Activated CD4-positive, alpha-beta T cell treated with anti-CD3 and anti-CD28 coated beads, Interleukin-2, Interleukin-4, amounts not matched to agents 100 ng/mL and 50 ng/mL, durations not matched to agents 16 hours and 8 hours (primary cell): ENCODE results near the gene MAD1L1.

Source experiments
- DNase-seq: peaks from one replicate; pipeline ENCODE4 v3.0.0-alpha.2; 2020; ENCODE audit warnings: low spot score

The MAD1L1 gene

DNA sequence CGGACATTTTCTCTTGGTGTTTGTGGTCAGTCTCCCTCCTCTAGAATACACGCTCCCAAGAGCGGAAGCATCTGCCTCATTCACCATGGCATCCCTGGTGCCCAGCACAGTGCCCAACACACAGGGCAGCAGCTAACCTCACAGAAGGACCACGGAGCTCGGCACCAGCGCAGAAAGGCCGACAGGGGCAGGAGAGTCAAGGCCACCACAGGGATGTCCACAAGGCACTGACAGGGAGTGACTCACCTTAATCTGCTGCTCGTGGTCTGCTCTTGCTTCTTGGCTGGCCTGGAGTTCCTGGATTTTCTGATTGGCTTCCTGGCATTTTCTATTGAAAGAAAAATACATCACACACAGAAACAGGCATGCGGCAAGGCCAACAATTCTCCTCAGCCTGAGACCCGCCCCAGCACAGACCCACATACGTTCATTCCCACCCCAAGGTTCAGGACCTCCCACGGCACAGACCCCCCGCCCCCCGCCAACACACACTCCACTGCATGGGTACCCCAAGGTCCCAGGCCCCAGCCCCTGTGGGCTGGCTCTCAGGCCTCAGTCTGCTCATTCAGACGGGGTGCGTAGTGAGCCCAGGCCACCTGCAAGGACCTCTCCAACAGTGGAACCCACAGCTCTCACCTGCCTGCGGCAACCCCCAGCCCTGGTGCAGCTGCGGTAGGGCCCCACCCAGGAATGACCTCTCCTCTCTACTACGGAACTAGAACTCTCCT, 14.9 kb downstream of the MAD1L1 start:
- DNase-seq = no peak

- DNase-seq = no peak
Observed at GRCh38 chr7:2217206-2217605, 15.5 kb downstream of the MAD1L1 start.

GRCh38 chr7:2215851-2216250, 16.9 kb downstream of the MAD1L1 start:
- no peak for DNase-seq

GRCh38 chr7:2214636-2215035, 18.1 kb downstream of the MAD1L1 start:
- DNase-seq = peak; percentile 85

GRCh38 chr7:2213551-2214215, 19.1 kb downstream of the MAD1L1 start:
- no peak for DNase-seq

- DNase-seq = no peak
Observed at GRCh38 chr7:2212906-2213305, 19.8 kb downstream of the MAD1L1 start.

DNA sequence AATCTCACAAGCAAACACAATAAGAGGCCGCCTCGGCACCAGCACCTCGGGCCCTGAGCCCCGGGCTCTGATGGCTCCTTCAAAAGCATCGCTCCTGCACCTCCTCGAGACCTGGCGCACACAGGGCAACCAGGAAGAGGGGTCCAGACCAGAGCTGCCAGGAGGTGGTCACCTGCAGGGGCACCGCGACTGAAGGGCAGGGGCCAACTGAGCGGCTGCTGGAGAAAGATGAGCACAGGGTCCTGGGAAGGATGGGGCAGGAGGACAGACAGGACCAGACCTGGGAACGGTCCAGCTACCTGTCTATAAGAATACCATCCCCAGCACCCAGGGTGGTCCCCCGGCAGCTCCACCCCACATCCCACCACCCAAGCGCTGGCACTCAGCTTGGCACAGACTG, 20.8 kb downstream of the MAD1L1 start:
- DNase-seq = no peak

DNA sequence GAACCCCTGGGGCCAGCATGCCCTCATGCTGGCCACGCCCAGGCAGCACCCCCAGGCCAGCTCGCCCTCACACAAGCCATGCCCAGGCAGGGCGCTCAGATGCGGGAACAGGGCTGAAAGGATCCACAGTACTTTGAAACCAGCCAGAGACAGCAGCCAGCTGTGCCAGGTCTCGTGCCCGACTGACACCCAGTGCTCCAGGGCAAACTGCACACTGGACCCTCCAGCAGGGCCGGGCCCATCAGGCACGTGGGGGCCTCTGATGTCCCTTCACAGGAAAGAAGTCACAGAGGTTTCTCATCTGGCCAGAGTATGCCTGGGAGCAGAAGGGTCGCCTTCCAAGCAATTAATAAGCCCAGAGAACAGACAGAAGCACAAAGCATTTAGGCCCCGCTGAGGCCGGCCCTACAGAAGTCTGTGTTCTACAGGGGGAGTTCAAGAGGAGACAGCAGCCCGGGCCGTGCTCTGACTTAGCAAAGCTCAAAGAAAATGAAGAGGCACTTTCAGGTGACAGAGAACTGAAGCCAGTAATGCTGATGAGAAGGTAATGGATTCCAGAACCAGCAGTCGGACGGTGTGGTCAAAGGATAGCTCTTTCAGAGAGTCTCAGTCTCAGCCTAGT, 21.4 kb downstream of the MAD1L1 start:
- no peak for DNase-seq

GRCh38 chr7:2210551-2211258, 22.0 kb downstream of the MAD1L1 start:
- DNase-seq = no peak

DNA sequence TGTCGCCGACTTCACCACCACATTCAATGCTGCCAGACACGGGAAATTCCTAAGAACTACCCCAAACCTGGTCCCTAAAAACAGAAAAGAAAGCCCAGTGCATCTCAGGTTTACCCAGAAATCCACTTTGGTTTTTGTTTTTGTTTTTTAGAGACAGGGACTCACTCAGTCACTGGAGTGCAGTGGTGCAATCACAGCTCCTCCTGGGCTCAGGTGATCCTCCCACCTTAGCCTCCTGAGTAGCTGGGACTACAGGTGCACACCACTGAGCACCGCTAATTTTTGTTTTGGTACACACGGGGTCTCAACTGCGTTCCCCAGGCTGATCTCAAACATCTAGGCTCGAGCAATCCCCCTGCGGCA, 22.8 kb downstream of the MAD1L1 start:
- no peak for DNase-seq

DNA sequence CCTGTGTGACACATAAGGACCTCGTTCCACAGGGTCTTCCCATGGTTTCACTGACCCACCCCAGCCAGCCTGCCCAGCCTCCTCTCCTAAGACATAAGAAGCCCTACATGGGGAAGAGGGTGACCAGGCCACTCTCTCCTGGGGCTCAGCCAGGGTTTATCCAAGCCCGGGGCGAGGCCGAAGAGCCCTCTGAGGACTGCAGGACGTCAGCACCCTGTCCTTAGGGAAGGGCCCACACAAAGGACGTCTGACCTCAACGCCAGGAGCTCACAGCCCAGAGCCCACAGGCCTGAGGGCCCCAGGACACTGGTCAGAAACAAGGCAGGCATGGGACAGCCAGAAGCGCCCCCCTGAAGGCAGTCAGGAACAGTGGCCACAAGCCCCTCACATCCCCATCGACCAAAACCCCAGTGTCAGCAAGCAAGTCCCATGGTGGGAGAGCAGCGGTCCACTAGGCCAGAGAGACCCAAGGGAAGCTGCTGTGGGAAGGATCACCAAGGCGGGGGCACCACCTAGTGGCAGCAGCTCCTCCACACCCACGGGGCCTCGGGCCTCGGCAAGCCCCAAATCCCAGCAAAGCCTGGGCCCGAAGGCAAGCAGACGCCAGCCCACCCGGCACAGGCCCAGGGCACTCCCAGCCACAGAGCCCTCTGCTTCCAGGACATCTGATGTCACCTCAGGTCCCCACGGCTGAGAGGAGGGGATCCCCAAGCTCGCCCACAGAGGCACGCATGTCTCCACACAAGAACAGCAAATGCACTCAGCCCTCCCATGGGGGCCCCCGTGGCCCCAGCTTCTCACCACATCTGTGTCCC, 23.4 kb downstream of the MAD1L1 start:
- peak; percentile 30 for DNase-seq

DNA sequence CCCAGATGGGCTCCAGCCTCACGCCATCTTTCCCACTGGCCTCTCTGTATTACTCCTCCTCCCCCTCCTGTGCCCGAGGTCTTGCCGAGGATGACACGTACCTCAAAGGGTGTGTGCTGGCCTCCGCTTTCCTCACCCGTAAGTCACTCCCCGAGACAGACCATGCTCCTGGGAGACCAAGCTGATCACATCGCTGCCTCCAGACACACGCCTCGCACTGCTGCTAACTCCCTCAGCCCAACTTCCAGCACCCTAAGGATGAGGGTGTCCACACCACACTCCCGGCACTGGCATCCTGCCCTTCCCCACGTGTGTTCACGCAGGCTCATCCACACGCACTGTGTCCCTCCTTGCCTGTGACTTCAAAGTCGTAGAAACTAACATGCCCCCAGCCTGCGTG, 24.0 kb downstream of the MAD1L1 start:
- DNase-seq = no peak

GRCh38 chr7:2205036-2205780, 27.5 kb downstream of the MAD1L1 start:
- DNase-seq = no peak

GRCh38 chr7:2204446-2204845, 28.3 kb downstream of the MAD1L1 start:
- no peak for DNase-seq

DNA sequence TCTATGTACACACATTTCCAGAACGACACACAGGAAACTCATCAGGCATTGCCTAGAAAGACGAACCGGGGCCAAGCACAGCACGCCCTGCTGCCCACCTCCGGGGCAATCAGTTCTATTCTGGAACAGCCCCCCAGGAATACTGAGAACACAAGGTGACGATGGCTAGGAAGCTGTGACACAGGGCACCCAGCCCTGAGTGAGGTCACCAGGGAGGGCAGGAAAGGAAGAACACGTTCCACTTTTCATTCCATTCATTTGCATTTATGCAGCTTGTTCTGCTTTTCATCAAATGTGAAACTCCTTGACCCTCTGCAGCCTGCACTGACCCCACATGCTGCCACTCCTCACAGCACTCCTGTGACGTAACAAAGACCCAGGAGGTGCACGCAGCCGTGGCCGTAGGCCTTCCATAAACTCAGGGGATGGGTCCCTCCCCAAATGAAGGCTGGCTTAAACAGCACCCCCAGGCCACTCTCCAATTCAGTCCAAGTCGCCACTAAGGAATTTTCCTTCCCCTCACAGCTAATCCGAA, 28.9 kb downstream of the MAD1L1 start:
- no peak for DNase-seq

DNA sequence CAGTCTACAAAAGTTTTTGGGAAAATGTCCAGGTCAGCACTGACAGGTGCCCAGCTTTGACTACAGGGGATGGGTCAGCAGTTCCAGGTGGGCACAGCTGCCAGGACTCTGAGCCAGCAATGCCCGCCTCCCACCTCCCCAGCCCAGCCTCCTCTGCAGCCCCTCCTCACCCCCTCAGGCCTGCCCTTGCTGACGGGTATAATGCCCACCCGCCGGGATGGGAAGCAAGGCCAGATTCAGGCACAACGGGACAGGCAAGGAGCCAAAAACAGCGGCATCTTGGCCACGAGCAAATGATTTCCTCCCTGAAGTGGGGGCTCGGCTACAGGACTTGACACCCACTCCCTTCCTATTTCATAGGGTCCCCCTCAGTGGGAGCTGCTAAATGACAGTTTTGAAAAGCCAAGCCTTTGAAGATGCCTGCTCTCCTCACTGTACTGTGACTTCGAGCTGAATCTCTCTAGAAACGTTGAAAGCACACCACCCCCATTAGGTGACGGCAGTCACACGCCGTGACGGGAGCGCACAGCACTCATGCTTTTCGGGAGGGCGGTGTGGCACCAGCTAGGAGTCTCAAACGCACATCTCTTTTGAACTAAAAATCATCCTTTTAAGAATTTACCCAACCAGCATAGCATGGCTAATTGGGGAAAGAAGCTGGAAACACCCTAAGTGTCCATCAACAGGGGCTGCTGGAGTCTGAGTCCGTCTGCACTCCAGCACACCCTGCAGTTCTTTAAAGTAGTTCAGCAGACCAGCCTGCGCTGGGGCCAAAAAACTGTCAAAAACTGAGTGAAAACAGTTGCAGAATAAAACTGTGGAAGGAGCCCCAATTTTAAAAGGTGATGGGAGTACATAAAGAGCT, 29.6 kb downstream of the MAD1L1 start:
- DNase-seq = no peak

DNA sequence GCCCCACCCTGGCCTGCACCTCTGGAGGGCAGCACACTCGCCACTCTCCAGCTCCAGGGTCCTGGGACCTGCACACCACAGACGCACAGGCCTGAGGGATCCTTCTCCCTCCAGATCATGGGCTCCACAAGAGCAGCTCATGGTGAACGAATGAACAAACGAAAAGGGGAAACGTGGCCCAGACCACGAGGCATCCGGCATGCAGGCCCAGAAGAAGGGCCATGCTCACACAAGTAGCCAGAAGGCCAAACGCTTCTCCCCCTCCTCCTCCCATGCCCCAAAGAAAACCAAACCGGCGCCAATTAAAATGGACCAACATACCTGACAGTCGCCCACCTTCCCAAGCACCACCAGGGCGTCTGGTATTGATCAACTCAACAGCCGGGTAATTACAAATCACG, 30.4 kb downstream of the MAD1L1 start:
- no peak for DNase-seq

DNA sequence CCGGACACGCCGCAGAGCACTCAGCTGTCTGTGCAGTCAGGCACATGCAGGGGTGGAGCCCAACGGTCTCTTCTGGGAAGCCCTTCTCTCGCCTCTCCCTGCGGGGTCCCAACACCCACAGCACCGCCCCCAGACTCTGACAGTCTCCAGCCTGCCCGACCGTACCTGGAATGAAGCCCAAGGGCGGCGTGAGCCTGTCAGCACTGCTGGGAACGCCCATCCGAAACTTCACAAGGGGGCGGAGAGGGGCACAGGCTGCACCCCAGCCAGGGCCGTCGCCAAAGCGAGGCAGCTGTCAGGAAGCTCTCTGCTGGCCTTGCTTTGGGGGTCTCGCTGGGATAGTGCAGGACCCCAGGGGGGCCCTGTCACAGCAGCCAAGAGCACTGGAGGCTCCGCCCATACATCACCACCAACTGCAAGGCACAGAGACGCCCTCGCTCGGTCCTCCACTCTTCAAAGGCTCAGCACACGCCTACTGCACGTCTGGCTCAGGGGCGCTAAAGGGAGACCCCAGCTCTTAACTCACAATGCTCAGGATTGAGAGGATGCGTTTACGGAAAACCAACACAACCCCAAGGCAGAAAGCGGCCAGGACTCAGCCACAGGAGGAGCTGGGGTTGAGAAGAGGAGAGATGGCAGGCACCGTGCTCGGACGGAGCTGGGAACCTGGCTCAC, 30.9 kb downstream of the MAD1L1 start:
- DNase-seq = no peak

DNA sequence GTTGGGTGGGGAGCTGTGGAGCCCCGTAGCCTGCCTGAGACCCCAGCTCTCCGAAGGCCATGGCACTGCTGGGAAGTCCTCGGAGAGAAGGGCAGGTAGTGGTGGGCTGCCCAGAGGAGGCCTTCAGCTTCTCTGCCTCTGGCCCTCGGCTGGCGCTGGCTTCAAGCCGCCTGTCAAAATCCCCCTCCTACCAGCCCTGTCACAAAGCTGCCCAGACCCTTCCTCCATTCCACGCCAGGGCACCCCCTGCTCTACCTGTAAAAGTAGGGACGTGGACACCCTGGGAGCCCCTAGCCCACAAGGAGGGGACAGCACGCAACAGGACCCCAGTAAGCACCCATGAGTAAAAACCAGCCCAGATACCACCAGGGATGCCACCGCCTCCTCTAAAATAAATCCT, 31.6 kb downstream of the MAD1L1 start:
- no peak for DNase-seq
